Suppressor macrophage treated with lipopolysaccharide for 1 hour (primary cell): ENCODE results near the gene QSOX1.

ENCODE experiments used
- DNase-seq, 3 donors: peaks; one replicate each; pipeline ENCODE4 v3.0.0-alpha.2; 2020 to 2022

QSOX1 gene

GRCh38 chr1:180193141-180194047, 38.7 kb downstream of the QSOX1 start:
- no peak for DNase-seq

GRCh38 chr1:180194048-180194425, 39.4 kb downstream of the QSOX1 start:
- no peak for DNase-seq

- no peak for DNase-seq
These were observed 40.0 kb downstream of the QSOX1 start for GRCh38 chr1:180194546-180195207.

GRCh38 chr1:180195401-180195800, 40.7 kb downstream of the QSOX1 start:
- DNase-seq = no peak

- no peak for DNase-seq
These were observed 41.2 kb downstream of the QSOX1 start for GRCh38 chr1:180195916-180196315.

- DNase-seq = no peak
These were observed 41.9 kb downstream of the QSOX1 start for GRCh38 chr1:180196436-180197003.

GRCh38 chr1:180197231-180197630, 42.6 kb downstream of the QSOX1 start:
- no peak for DNase-seq

GRCh38 chr1:180198196-180198595, 43.5 kb downstream of the QSOX1 start:
- DNase-seq = no peak

GRCh38 chr1:180198611-180199010, 43.9 kb downstream of the QSOX1 start:
- no peak for DNase-seq

- no peak for DNase-seq
These were observed 44.3 kb downstream of the QSOX1 start for GRCh38 chr1:180199018-180199417.

- no peak for DNase-seq
These were observed 47.0 kb downstream of the QSOX1 start for GRCh38 chr1:180201451-180202200.

GRCh38 chr1:180202588-180202987, 47.9 kb downstream of the QSOX1 start:
- peak; percentile 9 to 38 (median 14) for DNase-seq

GRCh38 chr1:180204231-180204630, 49.6 kb downstream of the QSOX1 start:
- DNase-seq = no peak

GRCh38 chr1:180206581-180206980, 51.9 kb downstream of the QSOX1 start:
- DNase-seq = no peak

- peak; percentile 55 to 62 (median 56) for DNase-seq
These were observed 53.6 kb downstream of the QSOX1 start for GRCh38 chr1:180208264-180208663.

- DNase-seq = no peak
These were observed 55.4 kb downstream of the QSOX1 start for GRCh38 chr1:180210008-180210620.

- DNase-seq = no peak
These were observed 56.6 kb downstream of the QSOX1 start for GRCh38 chr1:180211156-180211859.

GRCh38 chr1:180211860-180212229, 57.2 kb downstream of the QSOX1 start:
- DNase-seq = peak in 2 of 3 donors; percentile 8 to 22

- DNase-seq = peak; percentile 29 to 35 (median 30)
These were observed 58.9 kb downstream of the QSOX1 start for GRCh38 chr1:180213401-180214170.

GRCh38 chr1:180215856-180216625, 61.4 kb downstream of the QSOX1 start:
- no peak for DNase-seq
